K562 (cell line): ENCODE data around the gene TUBB4B. TPM values are rescaled to one million over a fixed set of nuclear protein-coding genes. Genes with fewer than 3 reads are reported as not detected.
A peak's percentile ranks its signal among the peaks of the same experiment; 100 is the strongest.

ENCODE experiments used
- BHLHE40 ChIP-seq: IDR thresholded peaks from 2 replicates; pipeline ENCODE4 v1.6.1; 2011; ENCODE audit warnings: low read length, improper control_type of control experiment
- CC2D1A ChIP-seq: fragments of 450-650 bp; IDR thresholded peaks from 2 replicates; pipeline ENCODE4 v1.6.1; 2017; ENCODE audit warnings: mild to moderate bottlenecking
- E4F1 ChIP-seq: fragments of 250-450 bp; sonication (Bioruptor Pico); IDR thresholded peaks from 2 replicates; pipeline ENCODE4 v1.5.0; 2021; ENCODE audit warnings: mild to moderate bottlenecking, borderline replicate concordance
- ETS1 ChIP-seq: conservative IDR thresholded peaks from 2 replicates; pipeline ENCODE4 v1.6.1; 2011; ENCODE audit warnings: low read depth, mild to moderate bottlenecking, low read length; ENCODE audit not compliant: control insufficient read depth
- ETV6 ChIP-seq, 3 experiments: fragments of 150-350 bp in 1 of 3; sonication (generic) in 1 of 3; formaldehyde crosslinking in 1 of 3; IDR thresholded peaks; 2 replicates each; pipeline versions ENCODE4 v1.6.1 to v1.8.0; 2014 to 2022; ENCODE audit warnings: borderline replicate concordance in 2 of 3, low read depth in 2 of 3, antibody characterized with exemption in 1 of 3, low read length in 1 of 3, mild to moderate bottlenecking in 1 of 3, missing genetic modification reagents in 1 of 3
- HIVEP1 ChIP-seq: fragments of 250-450 bp; sonication (Bioruptor Pico); IDR thresholded peaks from 2 replicates; pipeline ENCODE4 v1.4.0; 2020; ENCODE audit warnings: mild to moderate bottlenecking
- JUND ChIP-seq, 2 experiments: IDR thresholded peaks; 2 replicates in 1 of 2; 3 replicates in 1 of 2; pipeline ENCODE4 v1.6.1; 2011; ENCODE audit warnings: borderline replicate concordance in 2 of 2, low read depth in 2 of 2, low read length in 2 of 2, improper control_type of control experiment in 1 of 2, missing biosample characterization in 1 of 2, missing genetic modification characterization in 1 of 2, missing genetic modification reagents in 1 of 2
- KLF13 ChIP-seq: fragments of 450-650 bp; IDR thresholded peaks from 2 replicates; pipeline ENCODE4 v1.6.1; 2016; ENCODE audit warnings: missing genetic modification characterization, low read depth, mild to moderate bottlenecking, missing compliant biosample characterization, moderate library complexity, borderline replicate concordance
- NR2F6 ChIP-seq: fragments of 450-650 bp; formaldehyde crosslinking; IDR thresholded peaks from 2 replicates; pipeline ENCODE4 v1.4.0; 2020; ENCODE audit warnings: mild to moderate bottlenecking
- POLR2AphosphoS5 ChIP-seq: IDR thresholded peaks from 2 replicates; pipeline ENCODE4 v1.6.1; 2011; ENCODE audit warnings: mild to moderate bottlenecking, low read depth, low read length, moderate library complexity; ENCODE audit not compliant: control insufficient read depth, insufficient read depth
- RBBP5 ChIP-seq: fragments of 200-600 bp; sonication (generic); IDR thresholded peaks from 2 replicates; pipeline ENCODE4 v1.6.1; 2012; ENCODE audit warnings: borderline replicate concordance, mild to moderate bottlenecking, low read length, control low read depth, inconsistent platforms; ENCODE audit not compliant: insufficient read depth, poor library complexity, severe bottlenecking
- SIN3A ChIP-seq, 2 experiments: fragments of 150-350 bp in 1 of 2; IDR thresholded peaks; 2 replicates each; pipeline ENCODE4 v1.6.1; 2011 to 2016; ENCODE audit warnings: borderline replicate concordance in 2 of 2, low read depth in 2 of 2, low read length in 2 of 2, mild to moderate bottlenecking in 2 of 2, moderate library complexity in 2 of 2; ENCODE audit not compliant: control insufficient read depth in 1 of 2
- THAP12 ChIP-seq: fragments of 250-450 bp; sonication (Bioruptor Pico); IDR thresholded peaks from 2 replicates; pipeline ENCODE4 v1.9.0; 2021; ENCODE audit warnings: mild to moderate bottlenecking, inconsistent platforms
- USF1 ChIP-seq: sonication (generic); formaldehyde crosslinking; IDR thresholded peaks from 2 replicates; pipeline ENCODE4 v1.9.0; 2022; ENCODE audit warnings: mild to moderate bottlenecking, missing genetic modification reagents
- polyA plus RNA-seq, 8 experiments: library from polyadenylated mRNA; depleted of rRNA in 4 of 8; stranded (reverse) in 5 of 8; unstranded in 3 of 8; fragments of >200 nt; fragmentation: Nextera tagmentation in 2 of 8; fragmentation: Illumina TruSeq in 1 of 8; extraction: Ambion mirVana in 2 of 8; extraction: Trizol in 1 of 8; gene quantifications; 2 replicates each; pipeline versions ENCODE4 v1.2.1 to v1.2.3, GENCODE V29; 2011 to 2014; ENCODE audit warnings: inconsistent platforms in 1 of 8, missing spikeins in 1 of 8
- total RNA-seq, 7 experiments: library from RNA; depleted of rRNA in 6 of 7; stranded (reverse); fragments of >200 nt in 6 of 7; fragmentation: Illumina TruSeq in 2 of 7; extraction: Trizol in 2 of 7; gene quantifications; 2 replicates each; pipeline versions ENCODE4 v1.2.1 to v1.2.3, GENCODE V29; 2011 to 2021; ENCODE audit warnings: low replicate concordance in 1 of 7

TUBB4B gene
- total and polyA plus RNA-seq, 9 of the 15 experiments (the other 6 are each of a cell fraction or from before 2014, with no cell fraction given), result 24.1 to 443 (median 268) TPM

- 0 out of 2 replicates have a peak, but pooled peaks have one; percentile 49 for TF ChIP-seq ETS1
- peak; percentile 80 for TF ChIP-seq BHLHE40
- no peak for TF ChIP-seq HIVEP1
- peak; percentile 61; the same call in 1 of the 2 replicates for TF ChIP-seq POLR2AphosphoS5
- TF ChIP-seq JUND (IDR thresholded peaks at IDR 0.05; ENCODE audit: borderline replicate concordance, low read depth, low read length), result peak; percentile 31; the same call in 1 of the 2 replicates
- TF ChIP-seq JUND (tag; IDR thresholded peaks at IDR 0.05; ENCODE audit: borderline replicate concordance, low read depth, low read length), result no peak
- TF ChIP-seq CC2D1A, result peak; percentile 16; the same call in 1 of the 2 replicates
- no peak for TF ChIP-seq RBBP5
- TF ChIP-seq NR2F6 (CRISPR knock-in tag), result no peak
- peak; percentile 29 to 32; a peak in 1 of 4 replicates for TF ChIP-seq ETV6 (IDR thresholded peaks at IDR 0.05; ENCODE audit: borderline replicate concordance in 1 of 2, low read depth in 2 of 2, low read length in 1 of 2)
- TF ChIP-seq ETV6 (CRISPR knock-in tag; IDR thresholded peaks at IDR 0.05; ENCODE audit: borderline replicate concordance), result no peak
- TF ChIP-seq USF1 (CRISPR knock-in tag), result peak; percentile 76
- TF ChIP-seq KLF13, result no peak
- 0 out of 4 replicates have a peak, but pooled peaks of 1 of the 2 experiments have one; percentile 10 for TF ChIP-seq SIN3A (IDR thresholded peaks at IDR 0.05; ENCODE audit: borderline replicate concordance in 2 of 2, control insufficient read depth in 1 of 2, low read depth in 2 of 2, low read length in 2 of 2)
- no peak for TF ChIP-seq THAP12
- no peak for TF ChIP-seq E4F1 (CRISPR knock-in tag)
These were observed 35.6 kb downstream of the TUBB4B start (continued) for GRCh38 chr9:137276473-137277328.
